Breast epithelium (tissue), 4 donors: ENCODE results near the gene STAB2. TPM values are rescaled to one million over a fixed set of nuclear protein-coding genes. Genes with fewer than 3 reads are reported as not detected.
A peak's percentile ranks its signal among the peaks of the same experiment; 100 is the strongest.

Source experiments
- DNase-seq, 2 donors: peaks; one replicate each; pipeline ENCODE4 v3.0.0-alpha.2; 2019; ENCODE audit warnings: low spot score in 2 of 2
- H3K27ac ChIP-seq, 2 donors: fragments of 200-600 bp; sonication (generic) in 1 of 2; one replicate each; pipeline ENCODE4 v1.5.1; 2016 to 2019; ENCODE audit warnings: mild to moderate bottlenecking in 1 of 2
- H3K27me3 ChIP-seq, 2 donors: fragments of 200-600 bp; sonication (generic) in 1 of 2; one replicate each; pipeline versions ENCODE4 v1.5.1 to v1.6.0; 2017 to 2019; ENCODE audit warnings: control low read depth in 1 of 2, mild to moderate bottlenecking in 1 of 2
- H3K36me3 ChIP-seq: fragments of 200-600 bp; one replicate; pipeline ENCODE4 v1.5.1; 2019
- H3K4me1 ChIP-seq, 2 donors: fragments of 200-600 bp; sonication (generic); one replicate each; pipeline ENCODE4 v1.5.1; 2016 to 2019; ENCODE audit warnings: control low read depth in 1 of 2
- H3K4me3 ChIP-seq, 3 donors: fragments of 200-600 bp; sonication (generic); 1 replicate in 2 of 3; 2 replicates in 1 of 3; pipeline ENCODE4 v1.5.1; 2016 to 2019; ENCODE audit warnings: mild to moderate bottlenecking in 3 of 3, moderate library complexity in 2 of 3
- H3K9me3 ChIP-seq, 2 donors: fragments of 200-600 bp; sonication (generic) in 1 of 2; one replicate each; pipeline ENCODE4 v1.5.1; 2016 to 2019; ENCODE audit warnings: control low read depth in 1 of 2
- CTCF ChIP-seq, 3 donors: fragments of 450-650 bp; IDR thresholded peaks; one replicate each; pipeline ENCODE4 v1.5.1; 2016 to 2017; ENCODE audit warnings: antibody characterized with exemption in 3 of 3, mild to moderate bottlenecking in 3 of 3, moderate library complexity in 3 of 3
- POLR2A ChIP-seq: fragments of 450-650 bp; IDR thresholded peaks from one replicate; pipeline ENCODE4 v1.6.1; 2016; ENCODE audit warnings: antibody characterized with exemption, mild to moderate bottlenecking, moderate library complexity
- POLR2AphosphoS5 ChIP-seq, 3 donors: sonication (generic); formaldehyde crosslinking; IDR thresholded peaks; one replicate each; pipeline ENCODE4 v1.6.1; 2017; ENCODE audit warnings: antibody characterized with exemption in 3 of 3
- intact Hi-C: fragments of 100-400 bp; cut with DNase I; formaldehyde crosslinking; loops from one replicate; pipeline ENCODE4 v1.15.1; 2023; ENCODE audit warnings: low total_unique reads
- total RNA-seq, 3 donors: library from RNA; depleted of rRNA; stranded (reverse); fragments of >200 nt; gene quantifications; one replicate each; pipeline ENCODE4 v1.1.0, GENCODE V29; 2016

Gene STAB2
- total RNA-seq, 3 donors from 2014 or later, result under 0.01 to 2.5 (median 0.16) TPM

- H3K4me3 ChIP-seq, result no peak overlapping the region
- DNase-seq, result no peak
- intact Hi-C loops, result no loop called here
- TF ChIP-seq POLR2AphosphoS5 (IDR thresholded peaks at IDR 0.05) (no peak), POLR2A (no peak), CTCF (IDR thresholded peaks at IDR 0.05) (no peak)
- H3K9me3 ChIP-seq, result no peaks in the 10 kb centered on the region
- no peak overlapping the region for H3K27ac ChIP-seq
- no peaks in the 10 kb centered on the region for H3K4me1 ChIP-seq
- H3K27me3 ChIP-seq, result no peaks in the 10 kb centered on the region
- no peaks in the 10 kb centered on the region for H3K36me3 ChIP-seq
These were observed 192.5 kb downstream of the STAB2 start for GRCh38 chr12:103779410-103780092.

GRCh38 chr12:103780093-103780440, 193.0 kb downstream of the STAB2 start:
- Histone ChIP-seq H3K27ac (no peak overlapping the region), H3K9me3 (no peaks in the 10 kb centered on the region), H3K4me3 (no peak overlapping the region), H3K36me3 (no peaks in the 10 kb centered on the region), H3K4me1 (no peaks in the 10 kb centered on the region), H3K27me3 (no peaks in the 10 kb centered on the region)
- intact Hi-C loops, result no loop called here
- DNase-seq, result no peak
- TF ChIP-seq CTCF (IDR thresholded peaks at IDR 0.05) (no peak), POLR2A (no peak), POLR2AphosphoS5 (IDR thresholded peaks at IDR 0.05) (no peak)

GRCh38 chr12:103780992-103781391, 193.9 kb downstream of the STAB2 start:
- no peak for TF ChIP-seq POLR2AphosphoS5 (IDR thresholded peaks at IDR 0.05)
- TF ChIP-seq CTCF (IDR thresholded peaks at IDR 0.05), result no peak
- no peak for TF ChIP-seq POLR2A

GRCh38 chr12:103782399-103782798, 195.3 kb downstream of the STAB2 start:
- TF ChIP-seq POLR2AphosphoS5 (IDR thresholded peaks at IDR 0.05), result no peak
- no peak for DNase-seq
- no peaks in the 10 kb centered on the region for H3K27me3 ChIP-seq
- H3K4me3 ChIP-seq, result no peak overlapping the region
- no peak overlapping the region for H3K27ac ChIP-seq
- H3K36me3 ChIP-seq, result no peaks in the 10 kb centered on the region
- intact Hi-C loops, result no loop called here
- no peaks in the 10 kb centered on the region for H3K4me1 ChIP-seq
- H3K9me3 ChIP-seq, result no peaks in the 10 kb centered on the region

More at GRCh38 chr12:103780992-103781391, 193.9 kb downstream of the STAB2 start:
- no peak for DNase-seq
- Histone ChIP-seq H3K36me3 (no peaks in the 10 kb centered on the region), H3K9me3 (no peaks in the 10 kb centered on the region), H3K27ac (no peak overlapping the region), H3K27me3 (no peaks in the 10 kb centered on the region), H3K4me1 (no peaks in the 10 kb centered on the region), H3K4me3 (no peak overlapping the region)
- intact Hi-C loops, result no loop called here

- H3K9me3 ChIP-seq, result no peaks in the 10 kb centered on the region
- intact Hi-C loops, result no loop called here
- H3K27ac ChIP-seq, result peak overlapping the region; percentile 43 to 71
- no peak overlapping the region for H3K4me3 ChIP-seq
- DNase-seq, result no peak
- TF ChIP-seq POLR2A (no peak), CTCF (IDR thresholded peaks at IDR 0.05) (no peak), POLR2AphosphoS5 (IDR thresholded peaks at IDR 0.05) (no peak)
- no peaks in the 10 kb centered on the region for H3K4me1 ChIP-seq
- no peaks in the 10 kb centered on the region for H3K36me3 ChIP-seq
- H3K27me3 ChIP-seq, result no peaks in the 10 kb centered on the region
These were observed 196.9 kb downstream of the STAB2 start for GRCh38 chr12:103783744-103784664.
